WERI-Rb-1 (cell line): ENCODE measurements around the gene ATF7.
"Not testable (repeated sequence)": the region's sequence is repeated elsewhere in the genome, so short reads cannot be mapped to it uniquely, and the experiment has no call there.

Experiments used
- DNase-seq: peaks from one replicate; pipeline ENCODE4 v3.0.0-alpha.2; 2020
- H3K27ac ChIP-seq: fragments of 250-450 bp; sonication (Bioruptor Pico); 2 replicates; pipeline ENCODE4 v1.5.1; 2020; ENCODE audit warnings: mild to moderate bottlenecking, moderate library complexity
- H3K27me3 ChIP-seq: fragments of 250-450 bp; sonication (Bioruptor Pico); 2 replicates; pipeline ENCODE4 v1.5.1; 2021; ENCODE audit warnings: mild to moderate bottlenecking, low read depth, moderate library complexity; ENCODE audit not compliant: insufficient read depth, severe bottlenecking
- H3K36me3 ChIP-seq: fragments of 250-450 bp; sonication (Bioruptor Pico); 2 replicates; pipeline ENCODE4 v1.5.1; 2020; ENCODE audit warnings: mild to moderate bottlenecking, moderate library complexity
- H3K4me3 ChIP-seq: 2 replicates; pipeline ENCODE4 v1.5.1; 2011; ENCODE audit warnings: low read depth, mild to moderate bottlenecking, control low read depth, low read length
- H3K9me3 ChIP-seq: fragments of 250-450 bp; sonication (Bioruptor Pico); 2 replicates; pipeline ENCODE4 v1.5.1; 2021; ENCODE audit warnings: mild to moderate bottlenecking, moderate library complexity; ENCODE audit not compliant: severe bottlenecking
- CTCF ChIP-seq: IDR thresholded peaks from 2 replicates; pipeline ENCODE4 v1.5.1; 2011; ENCODE audit warnings: low read depth, mild to moderate bottlenecking, control low read depth, inconsistent platforms, low read length

Gene ATF7

GRCh38 chr12:53643232-53643979 lies 17.2 kb upstream of the ATF7 start:
- H3K27ac ChIP-seq: no peak overlapping the region
- no peaks in the 10 kb centered on the region for H3K36me3 ChIP-seq
- TF ChIP-seq CTCF: no peak
- DNase-seq: no peak
- no peaks in the 10 kb centered on the region for H3K27me3 ChIP-seq
- H3K4me3 ChIP-seq: no peak overlapping the region
- H3K9me3 ChIP-seq: peaks cover 3% of the 10 kb centered on the region

- no peaks in the 10 kb centered on the region for H3K9me3 ChIP-seq
- H3K4me3 ChIP-seq: no peak overlapping the region
- DNase-seq: no peak
- no peak for TF ChIP-seq CTCF
- no peaks in the 10 kb centered on the region for H3K27me3 ChIP-seq
- H3K27ac ChIP-seq: no peak overlapping the region
- H3K36me3 ChIP-seq: no peaks in the 10 kb centered on the region
Measured at GRCh38 chr12:53638057-53638456, 11.9 kb upstream of the ATF7 start.

- Histone ChIP-seq H3K9me3 (no peaks in the 10 kb centered on the region), H3K27ac (no peak overlapping the region), H3K27me3 (no peaks in the 10 kb centered on the region), H3K36me3 (no peaks in the 10 kb centered on the region), H3K4me3 (no peak overlapping the region)
- no peak for TF ChIP-seq CTCF
- DNase-seq: no peak
Measured at GRCh38 chr12:53636641-53637040, 10.5 kb upstream of the ATF7 start.

- not testable (repeated sequence) for H3K36me3 ChIP-seq, H3K4me3 ChIP-seq, H3K27ac ChIP-seq, H3K9me3 ChIP-seq, DNase-seq, H3K27me3 ChIP-seq
Measured at GRCh38 chr12:53635708-53636107, 9.5 kb upstream of the ATF7 start.

GRCh38 chr12:53631721-53632120 lies 5.5 kb upstream of the ATF7 start:
- no peak for TF ChIP-seq CTCF
- Histone ChIP-seq H3K9me3 (no peaks in the 10 kb centered on the region), H3K36me3 (no peaks in the 10 kb centered on the region), H3K27ac (no peak overlapping the region), H3K27me3 (no peaks in the 10 kb centered on the region), H3K4me3 (no peak overlapping the region)
- no peak for DNase-seq

- Histone ChIP-seq H3K27me3 (no peaks in the 10 kb centered on the region), H3K27ac (no peak overlapping the region), H3K4me3 (no peak overlapping the region), H3K9me3 (no peaks in the 10 kb centered on the region), H3K36me3 (peaks cover 9% of the 10 kb centered on the region)
- no peak for TF ChIP-seq CTCF
- no peak for DNase-seq
Measured at GRCh38 chr12:53627919-53628318, 1.7 kb upstream of the ATF7 start.
